GM21786 (cell line): ENCODE measurements around the gene LAMA3.
A peak's percentile ranks its signal among the peaks of the same experiment; 100 is the strongest.

Experiments
- ATAC-seq: cut with Tn5 transposase; IDR thresholded peaks from one replicate; pipeline ENCODE4 v1.9.1; 2021; ENCODE audit not compliant: unreplicated experiment

The LAMA3 gene

DNA sequence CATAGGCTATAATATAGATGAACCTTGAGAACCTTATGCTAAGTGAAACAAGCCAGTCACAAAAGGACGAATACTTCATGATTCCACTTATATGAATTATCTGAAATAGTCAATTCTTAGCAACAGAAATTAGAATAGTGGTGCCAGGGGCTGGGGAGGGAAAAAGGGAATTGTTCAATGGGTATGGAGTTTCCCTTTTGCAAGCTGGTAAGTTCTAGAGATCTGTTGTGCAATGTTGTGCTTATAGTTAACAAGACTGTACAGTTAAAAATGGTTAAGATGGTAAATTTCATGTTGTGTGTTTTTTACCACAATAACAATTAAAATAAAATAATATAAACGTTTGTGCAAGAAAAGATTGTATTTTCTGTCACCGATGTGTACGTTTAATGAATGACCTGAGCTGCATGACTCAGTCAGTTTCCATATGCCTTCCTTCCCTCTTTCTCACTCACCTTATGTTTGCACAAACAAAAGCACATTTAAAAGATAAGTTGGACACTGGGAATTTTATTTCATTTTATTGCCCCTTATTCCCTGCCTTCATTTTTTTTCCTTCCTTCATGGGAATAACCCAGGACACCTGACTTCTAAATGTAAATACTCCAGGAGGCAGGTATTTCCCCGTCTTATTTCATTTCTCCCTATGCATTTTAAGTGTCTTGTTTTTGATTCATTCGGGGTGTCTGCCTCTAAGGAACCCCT lies 181.6 kb downstream of the LAMA3 start:
- ATAC-seq = no peak

DNA sequence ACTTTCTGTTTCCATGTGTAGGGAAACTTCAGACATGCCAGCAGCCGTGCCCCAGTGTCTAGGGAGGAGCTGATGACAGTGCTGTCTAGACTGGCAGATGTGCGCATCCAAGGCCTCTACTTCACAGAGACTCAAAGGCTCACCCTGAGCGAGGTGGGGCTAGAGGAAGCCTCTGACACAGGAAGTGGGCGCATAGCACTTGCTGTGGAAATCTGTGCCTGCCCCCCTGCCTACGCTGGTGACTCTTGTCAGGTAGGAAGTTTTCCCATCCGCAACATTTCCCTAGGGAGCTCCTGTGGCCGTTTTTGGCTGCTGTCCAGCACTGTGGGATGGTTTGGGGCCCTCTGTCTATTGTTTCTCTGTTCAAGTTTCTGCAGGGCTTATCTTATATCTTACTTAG lies 182.2 kb downstream of the LAMA3 start:
- peak; percentile 73 for ATAC-seq

- ATAC-seq = no peak
Measured at GRCh38 chr18:23872701-23873550, 183.7 kb downstream of the LAMA3 start.

DNA sequence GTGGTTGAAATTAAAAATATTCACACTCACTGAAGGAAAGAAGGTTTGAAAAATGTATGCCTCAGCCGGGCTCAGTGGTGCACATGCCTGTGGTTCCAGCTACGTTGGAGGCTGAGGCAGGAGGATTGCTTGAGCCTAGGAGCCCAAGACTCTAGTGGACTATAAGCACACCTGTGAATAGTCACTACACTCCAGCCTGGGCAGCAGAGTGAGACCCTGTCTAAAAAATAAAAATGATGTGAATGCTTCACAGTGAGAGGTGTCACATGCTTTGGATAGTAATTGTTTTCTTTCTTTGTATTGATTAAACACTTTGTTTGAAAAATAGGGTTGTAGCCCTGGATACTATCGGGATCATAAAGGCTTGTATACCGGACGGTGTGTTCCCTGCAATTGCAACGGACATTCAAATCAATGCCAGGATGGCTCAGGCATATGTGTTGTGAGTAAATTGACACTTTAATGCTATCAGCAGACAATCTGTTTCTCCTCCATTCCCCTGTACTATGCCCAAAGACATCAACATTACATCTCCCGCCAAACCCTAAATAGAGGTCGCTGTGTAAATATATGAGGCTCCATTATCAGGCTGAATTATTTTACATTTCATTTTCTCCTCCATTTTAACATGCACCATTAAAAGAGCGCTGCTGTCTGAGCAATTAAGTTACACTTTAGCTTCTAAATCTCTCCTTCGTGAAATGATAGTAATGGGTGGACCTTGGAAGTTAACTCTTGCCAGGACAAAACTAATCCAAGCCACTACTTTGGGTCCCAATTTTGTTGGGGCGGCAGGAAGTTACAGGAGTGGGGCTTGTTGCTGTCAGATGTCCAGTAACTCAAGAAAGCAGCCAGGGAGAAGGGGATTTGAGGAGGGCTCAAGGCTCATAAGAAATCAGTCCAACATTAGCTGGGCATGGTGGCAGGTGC lies 187.0 kb downstream of the LAMA3 start:
- ATAC-seq = no peak

DNA sequence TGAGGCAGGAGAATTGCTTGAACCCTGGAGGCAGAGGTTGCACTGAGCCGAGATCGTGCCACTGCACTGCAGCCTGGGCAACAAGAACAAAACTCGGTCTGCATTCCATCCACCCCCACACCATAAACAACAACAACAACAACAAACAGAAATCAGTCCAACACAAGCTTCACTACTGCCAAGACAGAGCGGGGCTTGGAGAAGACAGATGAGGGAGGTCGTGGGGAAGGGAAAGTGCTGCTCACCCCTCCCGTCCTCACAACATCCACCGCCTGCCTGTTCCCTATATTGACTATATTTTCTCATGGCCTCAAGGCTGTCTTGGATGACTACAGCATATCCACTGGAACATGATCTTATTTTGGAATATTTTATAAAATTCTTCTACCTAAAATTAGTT lies 187.7 kb downstream of the LAMA3 start:
- ATAC-seq = no peak

- ATAC-seq = no peak
Measured at GRCh38 chr18:23877371-23877770, 188.1 kb downstream of the LAMA3 start.

DNA sequence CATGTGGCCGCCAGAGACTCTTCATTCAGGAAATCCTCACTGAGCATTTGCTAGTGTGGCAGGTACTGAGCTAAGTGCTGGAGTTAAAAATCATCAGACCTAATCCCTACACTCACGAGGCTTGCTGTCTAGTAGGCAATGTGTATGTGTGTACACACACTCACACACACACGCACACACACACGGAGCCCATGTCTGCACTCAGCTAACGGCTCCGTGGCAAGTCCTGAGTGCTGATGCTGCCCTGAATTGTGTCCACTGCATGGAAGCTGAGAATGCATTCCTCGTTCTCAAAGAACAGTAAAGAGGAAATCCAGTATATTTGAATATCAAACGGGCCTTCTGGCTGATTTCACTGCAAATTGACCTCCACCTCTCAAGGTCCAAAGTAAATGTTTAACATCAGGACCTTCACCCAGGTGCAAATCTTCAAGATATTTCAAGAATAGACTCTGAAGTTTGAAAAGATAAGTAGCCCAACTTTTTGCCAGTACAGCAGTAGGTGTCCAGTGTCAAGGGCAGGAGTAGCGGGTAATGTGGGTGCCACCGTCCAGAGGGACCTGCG lies 189.2 kb downstream of the LAMA3 start:
- no peak for ATAC-seq

DNA sequence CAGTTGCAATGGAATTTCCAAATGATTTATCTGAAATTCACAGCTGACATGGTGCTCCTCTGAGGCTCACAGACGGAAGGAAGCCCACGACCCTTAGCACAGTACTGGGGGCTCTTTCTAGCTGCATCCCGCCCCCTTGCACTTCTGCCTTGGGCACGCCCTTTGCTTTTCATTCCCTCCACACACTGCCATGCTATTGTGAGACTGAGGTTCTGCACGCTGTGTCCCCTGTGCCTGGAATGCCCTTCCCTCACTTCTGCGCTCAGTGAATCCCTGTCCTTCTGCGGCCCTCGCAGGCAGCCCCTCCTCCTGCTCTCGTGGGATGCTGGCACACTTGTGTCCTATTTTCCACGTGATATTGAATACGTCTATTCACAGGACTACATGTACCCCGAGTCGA lies 189.9 kb downstream of the LAMA3 start:
- no peak for ATAC-seq

DNA sequence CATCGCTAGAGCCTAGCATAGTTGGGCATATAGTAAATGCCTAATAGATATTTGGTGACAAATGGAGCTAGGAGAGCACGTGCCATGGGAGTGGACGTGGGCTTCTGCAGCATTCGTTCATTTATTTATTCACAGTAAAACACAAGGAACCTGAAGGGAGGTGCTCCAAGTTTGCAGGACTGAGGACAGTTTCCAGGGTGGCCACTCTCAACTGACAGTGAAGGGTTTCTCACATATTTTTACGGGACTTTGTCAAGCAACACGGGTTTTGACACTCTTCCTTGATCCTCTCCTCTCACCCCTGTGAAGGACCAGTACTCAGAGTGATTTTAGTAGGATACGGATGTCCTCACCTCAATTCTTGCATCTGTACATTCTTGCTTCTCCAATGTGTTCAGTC lies 190.3 kb downstream of the LAMA3 start:
- ATAC-seq = no peak

GRCh38 chr18:23879966-23880565 lies 190.8 kb downstream of the LAMA3 start:
- ATAC-seq = no peak

DNA sequence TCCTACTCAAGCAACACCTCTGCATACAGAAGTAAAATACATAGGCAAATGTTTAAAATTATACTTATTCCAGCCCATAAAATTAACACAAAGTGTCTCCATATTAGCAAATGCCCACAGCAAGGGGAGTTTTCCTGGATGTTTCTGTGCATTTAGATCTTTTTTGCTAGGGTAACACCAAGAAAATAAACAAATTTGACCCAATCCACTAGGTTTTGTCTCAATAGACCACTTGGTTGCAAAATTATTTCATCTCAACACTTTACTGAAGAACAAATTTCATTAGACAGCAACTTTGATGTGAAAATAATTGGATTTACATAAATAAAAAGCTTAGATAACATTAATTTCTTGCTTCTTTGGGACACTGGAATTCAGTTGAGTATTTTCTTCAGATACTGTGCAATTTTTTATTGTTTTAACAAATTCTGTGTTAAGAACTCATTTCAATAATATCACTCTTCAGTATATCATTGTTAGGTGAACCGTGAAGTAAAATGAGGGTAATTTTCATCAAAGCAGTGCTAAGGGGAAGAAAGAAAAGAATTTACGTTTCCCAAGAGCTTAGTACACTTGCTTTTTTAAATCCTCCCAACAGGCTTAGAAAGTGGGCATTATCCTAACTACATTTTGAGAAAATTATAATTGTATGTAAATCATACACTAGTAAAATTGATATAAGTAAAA lies 191.8 kb downstream of the LAMA3 start:
- ATAC-seq = no peak

DNA sequence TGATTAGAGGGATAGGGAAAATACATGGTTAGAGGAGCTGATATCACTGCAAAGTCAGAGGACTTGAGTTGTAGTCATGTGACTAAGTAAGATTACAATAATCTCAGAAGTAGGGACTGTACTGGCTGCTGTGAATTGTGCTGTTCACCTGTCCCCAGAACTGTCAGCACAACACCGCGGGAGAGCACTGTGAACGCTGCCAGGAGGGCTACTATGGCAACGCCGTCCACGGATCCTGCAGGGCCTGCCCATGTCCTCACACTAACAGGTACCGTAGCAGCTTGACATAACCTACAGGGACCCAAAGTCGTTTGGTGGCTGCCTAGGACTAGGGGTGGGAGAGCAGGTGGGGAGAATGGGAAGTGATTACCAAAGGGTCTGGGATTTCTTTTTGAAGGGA lies 192.5 kb downstream of the LAMA3 start:
- ATAC-seq = no peak

DNA sequence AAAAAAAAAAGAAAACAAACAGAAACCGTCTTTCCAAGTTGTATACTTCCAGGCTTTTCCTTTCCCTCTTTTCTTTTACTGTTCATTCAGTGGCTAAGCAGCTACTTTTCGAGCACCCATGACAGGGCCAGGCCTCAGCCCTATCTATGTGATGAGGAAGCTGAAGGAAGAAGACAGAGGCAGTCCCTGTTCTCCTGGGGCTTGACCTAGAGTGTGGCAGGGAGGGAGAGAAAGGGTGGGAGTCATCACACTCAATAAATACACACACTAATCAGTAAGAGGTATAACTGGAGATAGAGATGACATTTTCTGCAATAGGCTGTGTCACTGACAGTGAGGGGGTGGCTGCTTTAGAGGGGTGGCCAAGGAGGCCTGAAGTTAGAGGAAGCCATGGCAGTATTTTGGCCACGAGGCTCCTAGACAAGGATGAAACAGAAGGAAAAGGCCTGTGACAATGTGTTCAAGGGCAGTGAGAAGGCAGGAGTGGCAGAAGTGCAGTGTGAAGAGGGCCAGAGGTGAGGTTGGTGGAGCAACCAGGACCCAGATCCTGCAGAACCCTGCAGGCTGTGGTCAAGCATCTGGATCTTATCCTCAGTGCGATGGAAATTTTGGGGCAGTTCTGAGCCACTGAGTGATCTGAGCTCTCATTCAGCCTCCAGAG lies 193.5 kb downstream of the LAMA3 start:
- no peak for ATAC-seq

GRCh38 chr18:23883277-23883790 lies 194.1 kb downstream of the LAMA3 start:
- no peak for ATAC-seq

GRCh38 chr18:23884681-23885375 lies 195.6 kb downstream of the LAMA3 start:
- ATAC-seq = no peak

GRCh38 chr18:23885750-23886149 lies 196.5 kb downstream of the LAMA3 start:
- ATAC-seq = no peak

DNA sequence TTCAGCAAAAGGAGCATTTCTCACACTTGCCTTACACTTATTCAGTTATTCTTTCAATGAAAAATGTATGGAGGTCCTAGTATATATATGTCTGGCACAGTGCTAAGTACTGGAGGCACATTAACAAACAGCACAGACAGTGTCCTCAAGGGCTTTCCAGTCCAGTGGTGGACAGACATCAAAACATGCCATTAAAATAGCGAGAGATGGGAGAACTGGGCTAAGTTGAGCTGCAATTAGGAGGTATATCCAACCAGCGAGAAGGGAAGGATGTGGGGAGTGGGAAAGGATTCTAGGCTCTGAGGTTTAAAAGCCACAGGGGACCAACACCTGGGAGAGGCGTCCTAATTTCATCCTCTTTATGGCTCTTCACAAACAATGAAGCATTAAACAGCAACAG lies 197.8 kb downstream of the LAMA3 start:
- ATAC-seq = no peak

GRCh38 chr18:23887493-23887892 lies 198.2 kb downstream of the LAMA3 start:
- no peak for ATAC-seq

GRCh38 chr18:23888881-23889280 lies 199.6 kb downstream of the LAMA3 start:
- ATAC-seq = no peak
